HCT116 (cell line): ENCODE measurements around the gene GAB2. TPM values are rescaled to one million over a fixed set of nuclear protein-coding genes. Genes with fewer than 3 reads are reported as not detected.

ENCODE experiments used
- ATAC-seq: fragments of 200-7000 bp; cut with Tn5 transposase; 2 replicates; pipeline ENCODE4 v1.9.1; 2020; ENCODE audit warnings: mild to moderate bottlenecking, moderate library complexity
- BruUV-seq: library from RNA; stranded (reverse); fragments of 400-500 nt; replicated peaks from 2 replicates; lab custom pipeline; 2021; lab: Mats Ljungman, UMichigan
- CTCF ChIA-PET: fragments of 300-600 bp; sonication (Branson Sonifier 250); formaldehyde crosslinking; loops from one replicate; lab custom pipeline; 2021; ENCODE audit warnings: antibody characterized with exemption; lab: Charles Lee
- POLR2A ChIA-PET: fragments of 300-600, 350-600 bp; sonication (Branson Sonifier 250); formaldehyde crosslinking; loops from one replicate; lab custom pipeline; 2021; ENCODE audit warnings: antibody characterized with exemption; lab: Charles Lee
- RAD21 ChIA-PET, 2 experiments: fragments of 300-600 bp; sonication (Branson Sonifier 250); formaldehyde crosslinking; loops; one replicate each; lab custom pipeline; 2023; ENCODE audit warnings: low total read pairs in 2 of 2; ENCODE audit not compliant: uncharacterized antibody in 2 of 2, unreplicated experiment in 2 of 2, low non-redundant PET in 1 of 2; lab: Charles Lee
- DNase-seq: peaks from one replicate; pipeline ENCODE4 v3.0.0-alpha.2; 2010; ENCODE audit warnings: low read depth, low spot score
- H2AFZ ChIP-seq: fragments of 200-600 bp; shearing (Covaris generic), sonication (generic); 2 replicates; pipeline ENCODE4 v1.6.1; 2017; ENCODE audit warnings: low read depth, mixed run types, mixed read lengths, antibody characterized with exemption, low read length; ENCODE audit not compliant: poor library complexity, severe bottlenecking
- H3K27ac ChIP-seq: 2 replicates; pipeline ENCODE4 v1.5.1; 2012; ENCODE audit warnings: low read depth, low read length
- H3K27me3 ChIP-seq: fragments of 200-600 bp; sonication (generic); 2 replicates; pipeline ENCODE4 v1.6.1; 2016; ENCODE audit warnings: mixed run types, low read length, mixed read lengths; ENCODE audit not compliant: insufficient read depth
- H3K36me3 ChIP-seq, 2 experiments: fragments of 200-500 bp in 1 of 2; fragments of 200-600 bp in 1 of 2; sonication (Bioruptor generic) in 1 of 2; sonication (generic) in 1 of 2; 2 replicates each; pipeline versions ENCODE4 v1.5.1 to v1.6.1; 2014 to 2016; ENCODE audit warnings: low read length in 2 of 2, inconsistent platforms in 1 of 2, mixed read lengths in 1 of 2, mixed run types in 1 of 2; ENCODE audit not compliant: insufficient read depth in 2 of 2, control insufficient read depth in 1 of 2
- H3K4me1 ChIP-seq, 2 experiments: fragments of 200-600 bp in 1 of 2; sonication (generic) in 1 of 2; 2 replicates each; pipeline versions ENCODE4 v1.5.1 to v1.6.1; 2012 to 2017; ENCODE audit warnings: low read length in 2 of 2, inconsistent platforms in 1 of 2, mild to moderate bottlenecking in 1 of 2, mixed read lengths in 1 of 2, mixed run types in 1 of 2, moderate library complexity in 1 of 2; ENCODE audit not compliant: insufficient read depth in 2 of 2, control insufficient read depth in 1 of 2
- H3K4me2 ChIP-seq: fragments of 200-600 bp; sonication (generic); 2 replicates; pipeline ENCODE4 v1.6.1; 2017; ENCODE audit warnings: mixed run types, low read length, mixed read lengths
- H3K4me3 ChIP-seq, 2 experiments: fragments of 200-600 bp in 1 of 2; sonication (generic) in 1 of 2; replicated peaks in 1 of 2; 2 replicates each; pipeline ENCODE4 v1.5.1; 2011 to 2016; ENCODE audit warnings: low read length in 2 of 2, control low read depth in 1 of 2, low read depth in 1 of 2, mild to moderate bottlenecking in 1 of 2, mixed read lengths in 1 of 2, mixed run types in 1 of 2
- H3K79me2 ChIP-seq: fragments of 200-600 bp; sonication (generic); 2 replicates; pipeline ENCODE4 v1.6.1; 2017; ENCODE audit warnings: mild to moderate bottlenecking, mixed run types, low read length, moderate library complexity, mixed read lengths; ENCODE audit not compliant: insufficient read depth
- H3K9ac ChIP-seq: fragments of 200-600 bp; sonication (generic); 2 replicates; pipeline ENCODE4 v1.6.1; 2016; ENCODE audit warnings: low read length, mixed read lengths
- H3K9me2 ChIP-seq: fragments of 200-600 bp; sonication (generic), shearing (Covaris generic); 2 replicates; pipeline ENCODE4 v1.6.1; 2017; ENCODE audit warnings: mixed run types, mild to moderate bottlenecking, moderate library complexity; ENCODE audit not compliant: insufficient read depth
- H3K9me3 ChIP-seq, 2 experiments: fragments of 200-500 bp in 1 of 2; fragments of 200-600 bp in 1 of 2; sonication (Bioruptor generic) in 1 of 2; sonication (generic) in 1 of 2; 2 replicates each; pipeline ENCODE4 v1.6.1; 2014 to 2017; ENCODE audit warnings: low read length in 2 of 2, mixed read lengths in 2 of 2, inconsistent platforms in 1 of 2, low read depth in 1 of 2, mild to moderate bottlenecking in 1 of 2, mixed run types in 1 of 2, moderate library complexity in 1 of 2; ENCODE audit not compliant: control insufficient read depth in 1 of 2, insufficient read depth in 1 of 2
- H4K20me1 ChIP-seq: fragments of 200-600 bp; sonication (generic), shearing (Covaris generic); 2 replicates; pipeline ENCODE4 v1.6.1; 2017; ENCODE audit warnings: mixed run types, mild to moderate bottlenecking, moderate library complexity; ENCODE audit not compliant: insufficient read depth
- ATF3 ChIP-seq: IDR thresholded peaks from 2 replicates; pipeline ENCODE4 v1.6.1; 2012
- CEBPB ChIP-seq: IDR thresholded peaks from 2 replicates; pipeline ENCODE4 v1.6.1; 2012; ENCODE audit warnings: low read depth
- CTCF ChIP-seq, 3 experiments: fragments of 200-600 bp in 1 of 3; sonication (generic) in 1 of 3; IDR thresholded peaks in 2 of 3; conservative IDR thresholded peaks in 1 of 3; 2 replicates each; pipeline ENCODE4 v1.5.1; 2012 to 2017; ENCODE audit warnings: low read depth in 2 of 3, low read length in 2 of 3, antibody characterized with exemption in 1 of 3, borderline replicate concordance in 1 of 3, control low read depth in 1 of 3, mild to moderate bottlenecking in 1 of 3, mixed read lengths in 1 of 3, mixed run types in 1 of 3, moderate library complexity in 1 of 3; ENCODE audit not compliant: insufficient read depth in 1 of 3
- ELF1 ChIP-seq: IDR thresholded peaks from 2 replicates; pipeline ENCODE4 v1.6.1; 2012; ENCODE audit warnings: low read depth, borderline replicate concordance
- EZH2 ChIP-seq: fragments of 200-600 bp; sonication (generic); IDR thresholded peaks from 2 replicates; pipeline ENCODE4 v1.6.1; 2017; ENCODE audit warnings: antibody characterized with exemption, mixed run types
- EZH2phosphoT487 ChIP-seq: fragments of 200-600 bp; IDR thresholded peaks from 2 replicates; pipeline ENCODE4 v1.6.1; 2018; ENCODE audit warnings: antibody characterized with exemption, borderline replicate concordance
- FOSL1 ChIP-seq: IDR thresholded peaks from 2 replicates; pipeline ENCODE4 v1.6.1; 2012; ENCODE audit warnings: low read depth
- JUND ChIP-seq: IDR thresholded peaks from 2 replicates; pipeline ENCODE4 v1.6.1; 2012
- MAX ChIP-seq: IDR thresholded peaks from 2 replicates; pipeline ENCODE4 v1.6.1; 2012
- POLR2A ChIP-seq: IDR thresholded peaks from 2 replicates; pipeline ENCODE4 v1.7.0; 2011; ENCODE audit warnings: borderline replicate concordance; ENCODE audit not compliant: insufficient read depth, insufficient read length; ENCODE audit errors: extremely low read depth
- POLR2AphosphoS5 ChIP-seq: IDR thresholded peaks from 2 replicates; pipeline ENCODE4 v1.6.1; 2011; ENCODE audit warnings: mild to moderate bottlenecking, low read depth, low read length, moderate library complexity
- SP1 ChIP-seq: IDR thresholded peaks from 2 replicates; pipeline ENCODE4 v1.6.1; 2012; ENCODE audit warnings: low read depth
- SRF ChIP-seq: IDR thresholded peaks from 2 replicates; pipeline ENCODE4 v1.6.1; 2012; ENCODE audit warnings: low read depth
- TCF7L2 ChIP-seq: IDR thresholded peaks from 2 replicates; pipeline ENCODE4 v1.7.0; 2011; ENCODE audit warnings: borderline replicate concordance, inconsistent platforms; ENCODE audit not compliant: insufficient read depth, insufficient read length; ENCODE audit errors: extremely low read depth
- YY1 ChIP-seq: IDR thresholded peaks from 2 replicates; pipeline ENCODE4 v1.6.1; 2011; ENCODE audit warnings: low read length, low read depth, moderate library complexity, mild to moderate bottlenecking; ENCODE audit not compliant: insufficient replicate concordance; ENCODE audit errors: extremely low read depth
- ZBTB33 ChIP-seq: IDR thresholded peaks from 2 replicates; pipeline ENCODE4 v1.6.1; 2011; ENCODE audit warnings: mild to moderate bottlenecking, low read length, moderate library complexity; ENCODE audit not compliant: insufficient replicate concordance; ENCODE audit errors: extremely low read depth
- ZFX ChIP-seq: fragments of 450-650 bp; IDR thresholded peaks from 2 replicates; pipeline ENCODE4 v1.6.1; 2017
- ZNF274 ChIP-seq: fragments of 200-500 bp; sonication (Bioruptor generic); IDR thresholded peaks from 2 replicates; pipeline ENCODE4 v1.6.1; 2014; ENCODE audit warnings: mild to moderate bottlenecking, low read depth, low read length, inconsistent platforms
- intact Hi-C: fragments of 100-400 bp; cut with micrococcal nuclease; formaldehyde crosslinking; loops from 2 replicates; pipeline ENCODE4 v1.10.0; 2022
- total RNA-seq: library from RNA; stranded (reverse); gene quantifications from one replicate; pipeline ENCODE4 v1.2.1, GENCODE V29; 2021; ENCODE audit not compliant: unreplicated experiment

Gene GAB2
- total RNA-seq, 1 experiment from 2014 or later, result 1.9 TPM

- DNase-seq (no peak), ATAC-seq (no peak)
- Histone ChIP-seq H3K4me1 (no peaks in the 10 kb centered on the region), H3K36me3 (no peaks in the 10 kb centered on the region), H2AFZ (no peak overlapping the region), H3K9me3 (no peaks in the 10 kb centered on the region), H3K79me2 (no peaks in the 10 kb centered on the region), H3K9ac (no peak overlapping the region), H3K9me2 (no peaks in the 10 kb centered on the region), H3K4me2 (no peak overlapping the region), H3K27me3 (no peaks in the 10 kb centered on the region), H3K27ac (no peak overlapping the region), H3K4me3 (no peak overlapping the region), H4K20me1 (no peaks in the 10 kb centered on the region)
- CTCF ChIA-PET, result no interaction called here
- intact Hi-C loops, result no loop called here
- no peak for TF ChIP-seq ZFX
- TF ChIP-seq POLR2AphosphoS5, result no peak
- TF ChIP-seq EZH2, result no peak
- no peak for TF ChIP-seq ELF1
- TF ChIP-seq CEBPB, result no peak
- TF ChIP-seq SRF, result no peak
- no peak for TF ChIP-seq FOSL1
- no peak for TF ChIP-seq EZH2phosphoT487
- no peak for TF ChIP-seq CTCF (IDR thresholded peaks at IDR 0.05 in 2 of 3, conservative IDR thresholded peaks at IDR 0.05 in 1 of 3; ENCODE audit: borderline replicate concordance in 1 of 3, insufficient read depth in 1 of 3, low read depth in 2 of 3, low read length in 2 of 3)
- TF ChIP-seq ATF3, result no peak
- TF ChIP-seq JUND, result no peak
- TF ChIP-seq YY1, result no peak
- no peak for TF ChIP-seq POLR2A
- TF ChIP-seq ZBTB33, result no peak
- no peak for TF ChIP-seq ZNF274
- TF ChIP-seq TCF7L2, result no peak
- no peak for TF ChIP-seq MAX
- TF ChIP-seq SP1, result no peak
- RAD21 ChIA-PET, result no interaction called here
- BruUV-seq, result no TSS peak
- POLR2A ChIA-PET, result no interaction called here
Measured at GRCh38 chr11:78395597-78395996, 22.0 kb downstream of the GAB2 start.
